Measurements from ENCODE around the gene PEMT.

PEMT gene

DNA sequence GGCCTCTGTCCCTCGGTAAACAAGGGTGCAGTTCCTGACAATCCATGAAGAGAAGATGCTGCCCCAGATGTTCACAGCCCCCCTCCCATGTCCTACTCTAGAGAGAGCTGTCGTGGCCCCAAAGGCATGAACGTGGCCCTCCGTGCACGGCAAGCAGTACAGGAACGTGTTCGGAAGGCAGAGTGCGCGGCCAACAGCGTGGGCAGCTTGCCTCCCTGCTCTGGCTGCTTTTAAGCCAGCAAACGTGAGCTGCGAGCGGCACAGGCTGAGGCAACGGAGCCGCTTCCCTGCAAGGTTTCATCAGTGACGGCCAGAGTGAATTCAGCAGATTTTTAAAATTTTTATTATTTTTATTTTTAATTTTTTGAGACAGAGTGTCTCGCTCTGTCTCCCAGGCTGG lies 37.2 kb downstream of the PEMT start:
- Histone ChIP-seq H3F3A (ENCODE audit: insufficient read depth, low read length) (no peaks in the 10 kb centered on the region), H3K4me3 (ENCODE audit: low read depth, low read length, poor library complexity, severe bottlenecking) (no peak overlapping the region), H2AFZ (ENCODE audit: low read length) (no peak overlapping the region), H3K9me2 (ENCODE audit: low read depth, low read length) (no peaks in the 10 kb centered on the region), H4K20me1 (ENCODE audit: insufficient read depth, low read length) (no peaks in the 10 kb centered on the region), H3K9ac (ENCODE audit: low read length) (no peak overlapping the region), H3K36me3 (ENCODE audit: insufficient read depth, low read length) (no peaks in the 10 kb centered on the region), H3K9me3 (ENCODE audit: low read length) (no peaks in the 10 kb centered on the region), H3K27ac (ENCODE audit: low read depth, low read length, poor library complexity, severe bottlenecking) (no peak overlapping the region), H3K27me3 (ENCODE audit: insufficient read depth, low read length) (no peaks in the 10 kb centered on the region), H3K4me1 (ENCODE audit: insufficient read depth, low read length, severe bottlenecking) (no peaks in the 10 kb centered on the region), H3K79me2 (ENCODE audit: insufficient read depth, low read length) (no peaks in the 10 kb centered on the region), H3K4me2 (ENCODE audit: low read length) (no peak overlapping the region)
- TF ChIP-seq EZH2 (IDR thresholded peaks at IDR 0.05; ENCODE audit: borderline replicate concordance, low read length) = no peak
- TF ChIP-seq, protein P1, sequence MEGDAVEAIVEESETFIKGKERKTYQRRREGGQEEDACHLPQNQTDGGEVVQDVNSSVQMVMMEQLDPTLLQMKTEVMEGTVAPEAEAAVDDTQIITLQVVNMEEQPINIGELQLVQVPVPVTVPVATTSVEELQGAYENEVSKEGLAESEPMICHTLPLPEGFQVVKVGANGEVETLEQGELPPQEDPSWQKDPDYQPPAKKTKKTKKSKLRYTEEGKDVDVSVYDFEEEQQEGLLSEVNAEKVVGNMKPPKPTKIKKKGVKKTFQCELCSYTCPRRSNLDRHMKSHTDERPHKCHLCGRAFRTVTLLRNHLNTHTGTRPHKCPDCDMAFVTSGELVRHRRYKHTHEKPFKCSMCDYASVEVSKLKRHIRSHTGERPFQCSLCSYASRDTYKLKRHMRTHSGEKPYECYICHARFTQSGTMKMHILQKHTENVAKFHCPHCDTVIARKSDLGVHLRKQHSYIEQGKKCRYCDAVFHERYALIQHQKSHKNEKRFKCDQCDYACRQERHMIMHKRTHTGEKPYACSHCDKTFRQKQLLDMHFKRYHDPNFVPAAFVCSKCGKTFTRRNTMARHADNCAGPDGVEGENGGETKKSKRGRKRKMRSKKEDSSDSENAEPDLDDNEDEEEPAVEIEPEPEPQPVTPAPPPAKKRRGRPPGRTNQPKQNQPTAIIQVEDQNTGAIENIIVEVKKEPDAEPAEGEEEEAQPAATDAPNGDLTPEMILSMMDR (IDR thresholded peaks at IDR 0.05; ENCODE audit: low read length) = no peak

DNA sequence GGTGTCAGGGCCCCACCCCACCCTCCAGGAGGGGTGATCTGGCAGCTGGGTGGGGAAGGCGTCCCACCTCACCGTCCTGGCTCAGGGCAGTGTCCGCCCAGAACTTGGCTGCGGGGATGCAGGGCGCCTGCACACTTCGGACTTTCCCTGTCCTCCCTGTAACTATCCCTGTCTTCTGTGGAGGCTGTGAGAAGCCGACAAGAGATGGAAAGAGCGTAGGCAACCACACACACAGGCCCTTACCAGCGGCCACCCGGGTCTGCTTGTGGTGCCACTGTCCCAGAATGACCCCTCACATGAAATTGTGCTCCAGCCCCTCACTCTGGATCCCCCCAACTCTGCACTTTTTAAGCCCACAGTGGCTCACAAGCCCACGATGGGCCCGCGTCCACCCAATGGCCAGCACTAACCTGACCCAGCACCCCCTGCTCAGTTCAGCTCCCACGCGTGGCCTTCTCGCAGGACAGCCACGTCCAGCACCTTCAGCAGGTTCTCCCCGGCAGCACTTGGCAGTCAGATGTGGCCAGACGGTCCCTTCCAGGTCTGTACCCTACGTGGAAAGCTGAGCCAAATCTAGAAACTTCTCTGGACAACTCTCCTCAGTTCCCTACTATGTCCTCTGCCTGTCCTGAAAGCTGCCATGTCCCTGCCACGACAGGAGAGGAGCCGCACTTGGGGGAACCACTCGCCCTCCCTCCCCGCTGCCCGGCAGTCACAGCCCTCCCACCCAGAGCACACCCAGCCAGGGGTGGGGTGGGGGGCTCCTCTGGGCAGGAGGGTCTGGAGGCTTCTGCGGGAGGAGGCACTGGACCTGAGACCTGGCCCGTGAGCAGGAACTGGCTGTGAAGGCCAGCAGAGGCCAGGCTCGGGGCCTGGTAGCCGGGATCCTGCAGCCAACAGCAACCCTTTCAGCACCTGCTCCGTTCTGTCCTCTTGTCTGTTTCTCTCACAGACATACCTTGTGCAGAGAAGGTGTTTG lies 38.0 kb downstream of the PEMT start:
- TF ChIP-seq, protein P1 (IDR thresholded peaks at IDR 0.05; ENCODE audit: low read length) = no peak
- no peak for TF ChIP-seq EZH2 (IDR thresholded peaks at IDR 0.05; ENCODE audit: borderline replicate concordance, low read length)
- H2AFZ ChIP-seq (ENCODE audit: low read length) = no peak overlapping the region
- H3K4me2 ChIP-seq (ENCODE audit: low read length) = no peak overlapping the region
- no peak overlapping the region for H3K4me3 ChIP-seq (ENCODE audit: low read depth, low read length, poor library complexity, severe bottlenecking)
- H3K27ac ChIP-seq (ENCODE audit: low read depth, low read length, poor library complexity, severe bottlenecking) = no peak overlapping the region
- H3K27me3 ChIP-seq (ENCODE audit: insufficient read depth, low read length) = no peaks in the 10 kb centered on the region
- no peaks in the 10 kb centered on the region for H3K4me1 ChIP-seq (ENCODE audit: insufficient read depth, low read length, severe bottlenecking)
- no peaks in the 10 kb centered on the region for H4K20me1 ChIP-seq (ENCODE audit: insufficient read depth, low read length)
- H3K9me3 ChIP-seq (ENCODE audit: low read length) = no peaks in the 10 kb centered on the region
- H3K9ac ChIP-seq (ENCODE audit: low read length) = no peak overlapping the region
- no peaks in the 10 kb centered on the region for H3K9me2 ChIP-seq (ENCODE audit: low read depth, low read length)
- no peaks in the 10 kb centered on the region for H3K36me3 ChIP-seq (ENCODE audit: insufficient read depth, low read length)
- H3F3A ChIP-seq (ENCODE audit: insufficient read depth, low read length) = no peaks in the 10 kb centered on the region
- no peaks in the 10 kb centered on the region for H3K79me2 ChIP-seq (ENCODE audit: insufficient read depth, low read length)

DNA sequence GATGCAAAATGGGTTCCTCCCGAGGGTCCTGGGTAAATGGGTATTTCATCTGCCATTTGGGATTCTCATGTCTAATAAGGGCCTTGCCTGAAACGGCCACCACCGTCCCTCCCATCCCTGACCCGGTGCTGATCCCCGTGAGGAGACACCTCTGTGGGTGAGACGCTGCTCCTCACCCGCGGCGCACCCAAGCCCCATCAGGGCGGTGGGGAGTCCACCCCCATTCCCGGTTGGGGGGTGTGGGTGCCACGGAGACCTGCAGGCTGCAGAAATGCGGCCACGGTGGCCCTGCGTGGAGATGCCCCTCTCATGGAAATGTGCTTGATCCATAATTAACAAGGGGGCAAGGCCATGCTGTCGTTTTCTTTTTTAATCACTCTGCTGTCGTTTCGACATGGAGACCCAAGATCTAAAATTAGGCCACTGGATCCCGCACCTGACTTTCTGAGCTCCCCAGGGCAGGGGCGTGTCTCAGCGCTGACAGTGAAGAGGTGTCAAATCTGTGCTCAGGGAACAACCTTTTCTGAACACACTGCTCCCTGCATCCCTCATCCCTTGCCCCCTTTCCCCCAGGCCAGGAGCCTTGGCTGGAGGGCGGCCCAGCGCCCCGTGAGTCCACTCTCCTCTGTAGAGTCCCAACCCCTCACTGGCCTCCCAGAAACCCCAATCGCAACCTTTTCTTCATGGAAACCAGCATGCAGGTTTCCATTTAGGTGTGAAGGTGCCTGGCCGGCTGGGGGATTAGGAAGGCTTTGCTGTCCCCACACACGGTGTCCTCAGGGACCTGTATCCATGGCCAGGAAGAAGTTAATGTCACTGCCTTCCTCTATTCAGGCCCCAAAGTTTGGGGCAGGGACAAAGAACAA lies 38.9 kb downstream of the PEMT start:
- no peak for TF ChIP-seq EZH2 (IDR thresholded peaks at IDR 0.05; ENCODE audit: borderline replicate concordance, low read length)
- TF ChIP-seq, protein P1 (IDR thresholded peaks at IDR 0.05; ENCODE audit: low read length) = no peak
- Histone ChIP-seq H3K9ac (ENCODE audit: low read length) (no peak overlapping the region), H3K27ac (ENCODE audit: low read depth, low read length, poor library complexity, severe bottlenecking) (no peak overlapping the region)

More for the DNA sequence above, 38.9 kb downstream of the PEMT start:
- Histone ChIP-seq H3K9me2 (ENCODE audit: low read depth, low read length) (no peaks in the 10 kb centered on the region), H2AFZ (ENCODE audit: low read length) (no peak overlapping the region), H3K4me3 (ENCODE audit: low read depth, low read length, poor library complexity, severe bottlenecking) (no peak overlapping the region), H3K27me3 (ENCODE audit: insufficient read depth, low read length) (no peaks in the 10 kb centered on the region), H3K36me3 (ENCODE audit: insufficient read depth, low read length) (no peaks in the 10 kb centered on the region), H3K4me1 (ENCODE audit: insufficient read depth, low read length, severe bottlenecking) (no peaks in the 10 kb centered on the region), H4K20me1 (ENCODE audit: insufficient read depth, low read length) (no peaks in the 10 kb centered on the region), H3K79me2 (ENCODE audit: insufficient read depth, low read length) (no peaks in the 10 kb centered on the region), H3F3A (ENCODE audit: insufficient read depth, low read length) (no peaks in the 10 kb centered on the region), H3K4me2 (ENCODE audit: low read length) (no peak overlapping the region), H3K9me3 (ENCODE audit: low read length) (no peaks in the 10 kb centered on the region)
